ENCODE measurements around the gene COL7A1. TPM values are rescaled to one million over a fixed set of nuclear protein-coding genes. Genes with fewer than 3 reads are reported as not detected.

Gene COL7A1
- total and polyA plus RNA-seq, 10 donors, result 8.6 to 144 (median 25.6) TPM

- intact Hi-C loops (cut with DNase I; ENCODE audit: low total_unique reads), result no loop called here
- Histone ChIP-seq H3K9me3 (no peaks in the 10 kb centered on the region), H3K4me1 (peaks cover 0 to 35% (median 17%) of the 10 kb centered on the region in 6 donors), H3K4me3 (no peak overlapping the region), H3K36me3 (peaks cover 0 to 12% (median under 1%) of the 10 kb centered on the region in 6 donors), H3K27ac (no peak overlapping the region), H3K27me3 (replicated peaks in 1 of 7) (peaks cover 0 to 76% (median 19%) of the 10 kb centered on the region in 7 donors)
- DNase-seq, result no peak
- 80 to 94% (median 86%) methylated on average over 6 to 22 of the region's 22 CpGs for WGBS, 5 donors
- TF ChIP-seq POLR2A (IDR thresholded peaks at IDR 0.05) (no peak), POLR2AphosphoS5 (IDR thresholded peaks at IDR 0.05) (no peak), CTCF (IDR thresholded peaks at IDR 0.05 in 8 of 11, conservative IDR thresholded peaks at IDR 0.05 in 3 of 11) (no peak)
Measured at GRCh38 chr3:48591886-48592518, 3.1 kb downstream of the COL7A1 start.

- H3K4me3 ChIP-seq, result no peak overlapping the region
- peaks cover 0 to 13% (median 0%) of the 10 kb centered on the region in 6 donors for H3K36me3 ChIP-seq
- WGBS, 5 donors, result 85 to 92% (median 86%) methylated on average over 7 to 14 of the region's 14 CpGs
- TF ChIP-seq CTCF (IDR thresholded peaks at IDR 0.05 in 8 of 11, conservative IDR thresholded peaks at IDR 0.05 in 3 of 11) (no peak), POLR2A (IDR thresholded peaks at IDR 0.05) (no peak), POLR2AphosphoS5 (IDR thresholded peaks at IDR 0.05) (no peak)
- H3K9me3 ChIP-seq, result no peaks in the 10 kb centered on the region
- intact Hi-C loops (cut with DNase I; ENCODE audit: low total_unique reads), result no loop called here
- DNase-seq, result no peak
- no peak overlapping the region for H3K27ac ChIP-seq
- peaks cover 0 to 76% (median 19%) of the 10 kb centered on the region in 7 donors for H3K27me3 ChIP-seq (replicated peaks in 1 of 7)
- H3K4me1 ChIP-seq, result peaks cover 0 to 29% (median 15%) of the 10 kb centered on the region in 6 donors
Measured at GRCh38 chr3:48591436-48591835, 3.7 kb downstream of the COL7A1 start.

- no peak for DNase-seq
- Histone ChIP-seq H3K27me3 (replicated peaks in 1 of 7) (peaks cover 0 to 47% (median 3%) of the 10 kb centered on the region in 7 donors), H3K36me3 (peaks cover 0 to 27% (median 0%) of the 10 kb centered on the region in 6 donors), H3K27ac (no peak overlapping the region), H3K9me3 (no peaks in the 10 kb centered on the region), H3K4me1 (no peaks in the 10 kb centered on the region), H3K4me3 (no peak overlapping the region)
- WGBS, 5 donors, result 52 to 76% (median 58%) methylated on average over 15 of the region's 15 CpGs
- intact Hi-C loops (cut with DNase I; ENCODE audit: low total_unique reads), result no loop called here
- TF ChIP-seq POLR2AphosphoS5 (IDR thresholded peaks at IDR 0.05), result no peak
- TF ChIP-seq CTCF (IDR thresholded peaks at IDR 0.05 in 8 of 11, conservative IDR thresholded peaks at IDR 0.05 in 3 of 11), result no peak
- TF ChIP-seq POLR2A (IDR thresholded peaks at IDR 0.05), result no peak
Measured at GRCh38 chr3:48588230-48588629, 6.9 kb downstream of the COL7A1 start.

GRCh38 chr3:48587686-48588085 lies 7.4 kb downstream of the COL7A1 start:
- no peak for DNase-seq
- no peak for TF ChIP-seq POLR2AphosphoS5 (IDR thresholded peaks at IDR 0.05)
- TF ChIP-seq POLR2A (IDR thresholded peaks at IDR 0.05), result no peak
- no peak for TF ChIP-seq CTCF (IDR thresholded peaks at IDR 0.05 in 8 of 11, conservative IDR thresholded peaks at IDR 0.05 in 3 of 11)
- no peaks in the 10 kb centered on the region for H3K4me1 ChIP-seq
- no peak overlapping the region for H3K27ac ChIP-seq
- intact Hi-C loops (cut with DNase I; ENCODE audit: low total_unique reads), result no loop called here
- no peaks in the 10 kb centered on the region for H3K9me3 ChIP-seq
- H3K27me3 ChIP-seq (replicated peaks in 1 of 7), result peaks cover 0 to 42% (median 3%) of the 10 kb centered on the region in 7 donors
- 70 to 89% (median 78%) methylated on average over 4 to 11 of the region's 11 CpGs for WGBS, 5 donors
- peaks cover 0 to 27% (median 0%) of the 10 kb centered on the region in 6 donors for H3K36me3 ChIP-seq
- no peak overlapping the region for H3K4me3 ChIP-seq
